HG02981 (cell line): ENCODE measurements around the gene SPTBN4.
"Not testable (repeated sequence)": the region's sequence is repeated elsewhere in the genome, so short reads cannot be mapped to it uniquely, and the experiment has no call there.

Source experiments
- ATAC-seq: cut with Tn5 transposase; IDR thresholded peaks from one replicate; pipeline ENCODE4 v1.9.1; 2021; ENCODE audit warnings: mild to moderate bottlenecking, moderate library complexity; ENCODE audit not compliant: unreplicated experiment

The SPTBN4 gene

GRCh38 chr19:40466985-40467734 is at the start of gene SPTBN4:
Gene SPTBN4 (plus strand): TSS chr19:40467001. CDS start chr19:40472622, 5,621 bp downstream.
- no peak for ATAC-seq

- ATAC-seq = no peak
These were observed 49.2 kb upstream of the SPTBN4 start for GRCh38 chr19:40417643-40417981.

- ATAC-seq = no peak
These were observed 48.8 kb upstream of the SPTBN4 start for GRCh38 chr19:40418040-40418439.

- ATAC-seq = no peak
These were observed 47.7 kb upstream of the SPTBN4 start for GRCh38 chr19:40419066-40419612.

- ATAC-seq = no peak
These were observed 47.0 kb upstream of the SPTBN4 start for GRCh38 chr19:40419780-40420179.

GRCh38 chr19:40420451-40420765 is 46.4 kb upstream of the SPTBN4 start:
- ATAC-seq = no peak

- no peak for ATAC-seq
These were observed 45.7 kb upstream of the SPTBN4 start for GRCh38 chr19:40420766-40421765.

- ATAC-seq = no peak
These were observed 44.6 kb upstream of the SPTBN4 start for GRCh38 chr19:40421993-40422747.

GRCh38 chr19:40422748-40423566 is 43.8 kb upstream of the SPTBN4 start:
- no peak for ATAC-seq

GRCh38 chr19:40423938-40424337 is 42.9 kb upstream of the SPTBN4 start:
- ATAC-seq = no peak

- ATAC-seq = no peak
These were observed 42.0 kb upstream of the SPTBN4 start for GRCh38 chr19:40424637-40425449.

- peak; percentile 82 for ATAC-seq
These were observed 41.1 kb upstream of the SPTBN4 start, which contains the start of gene SERTAD1 for GRCh38 chr19:40425450-40426287. Gene SERTAD1 (minus strand): TSS chr19:40425992. CDS start chr19:40423546, 2,446 bp downstream.

GRCh38 chr19:40428197-40428596 is 38.6 kb upstream of the SPTBN4 start:
- not testable (repeated sequence) for ATAC-seq

GRCh38 chr19:40430242-40430641 is 36.6 kb upstream of the SPTBN4 start:
- not testable (repeated sequence) for ATAC-seq

- ATAC-seq = no peak
These were observed 35.1 kb upstream of the SPTBN4 start for GRCh38 chr19:40431698-40432097.

- ATAC-seq = not testable (repeated sequence)
These were observed 34.0 kb upstream of the SPTBN4 start for GRCh38 chr19:40432760-40433159.

- ATAC-seq = peak; percentile 54
These were observed 33.2 kb upstream of the SPTBN4 start for GRCh38 chr19:40433391-40434216.
